HG03039 (cell line): ENCODE results near the gene FBXO42.

Source experiments
- ATAC-seq: cut with Tn5 transposase; IDR thresholded peaks from one replicate; pipeline ENCODE4 v1.9.1; 2021; ENCODE audit warnings: mild to moderate bottlenecking, moderate library complexity; ENCODE audit not compliant: unreplicated experiment

FBXO42 gene

DNA sequence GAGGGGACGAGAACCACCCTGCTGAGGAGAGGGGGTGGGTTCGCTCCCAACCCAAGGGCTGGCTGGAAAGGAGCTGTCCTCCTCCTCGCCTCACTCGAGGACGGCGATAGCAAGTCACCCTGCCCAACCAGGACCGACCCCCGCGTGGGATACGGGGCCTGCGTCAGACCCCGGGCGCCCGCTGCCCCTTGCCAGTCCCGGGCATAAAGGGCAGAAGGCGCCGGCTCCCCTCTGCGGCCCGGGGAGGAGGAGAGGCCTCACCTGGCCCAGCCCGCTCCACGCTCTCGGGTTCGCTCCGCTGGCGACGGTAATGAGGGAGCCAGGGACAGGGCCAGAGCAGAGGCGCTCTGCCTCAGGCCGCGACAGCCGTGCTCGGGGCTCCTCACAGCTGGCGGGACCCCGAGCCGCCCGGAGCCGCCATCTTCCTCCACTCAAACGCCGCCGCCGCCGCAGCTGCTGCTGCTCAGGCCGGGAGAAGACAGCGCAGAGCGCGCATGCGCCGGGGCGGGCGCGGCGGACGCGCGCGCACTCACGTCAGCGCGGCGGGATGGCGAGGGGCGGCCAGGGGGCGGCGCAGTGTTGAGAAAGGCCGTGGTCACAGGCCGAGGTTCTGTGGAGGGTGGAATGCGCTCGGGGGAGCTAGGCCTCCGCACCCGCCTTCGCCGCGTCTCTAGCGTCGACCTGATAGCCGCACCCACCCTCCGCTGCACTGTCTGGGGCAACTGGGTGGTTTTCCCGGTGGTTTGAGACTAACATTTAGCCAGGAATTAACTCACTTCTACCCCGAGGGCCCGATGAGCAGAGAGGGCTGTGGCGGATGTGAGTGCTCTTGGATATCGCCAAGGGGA lies at the start of gene FBXO42:
FBXO42 (minus strand) TSS at position 487 of the 848 bp plus-strand sequence. CDS start 37,062 bp downstream, outside the sequence.
- ATAC-seq: peak; percentile 89

- no peak for ATAC-seq
These were observed 46.2 kb upstream of the FBXO42 start for GRCh38 chr1:16398371-16398953.

GRCh38 chr1:16397120-16397519 lies 44.8 kb upstream of the FBXO42 start:
- no peak for ATAC-seq

- ATAC-seq: no peak
These were observed 44.3 kb upstream of the FBXO42 start for GRCh38 chr1:16396591-16396990.

DNA sequence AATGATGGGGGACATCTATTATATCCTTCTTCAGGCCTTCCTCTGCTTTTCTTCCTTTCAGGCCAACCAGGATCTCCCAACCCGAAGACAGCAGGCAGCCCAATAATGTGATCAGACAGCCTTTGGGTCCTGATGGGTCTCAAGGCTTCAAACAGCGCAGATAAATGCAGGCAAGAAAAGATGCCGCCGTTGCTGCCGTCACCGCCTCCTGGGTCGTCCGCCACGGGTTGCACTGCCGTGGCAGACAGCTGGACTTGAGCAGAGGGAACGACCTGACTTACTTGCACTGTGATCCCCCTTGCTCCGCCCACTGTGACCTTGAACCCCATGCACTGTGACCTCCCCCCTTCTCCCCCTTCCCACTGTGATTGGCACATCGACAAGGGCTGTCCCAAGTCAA lies 42.7 kb upstream of the FBXO42 start:
- ATAC-seq: no peak

DNA sequence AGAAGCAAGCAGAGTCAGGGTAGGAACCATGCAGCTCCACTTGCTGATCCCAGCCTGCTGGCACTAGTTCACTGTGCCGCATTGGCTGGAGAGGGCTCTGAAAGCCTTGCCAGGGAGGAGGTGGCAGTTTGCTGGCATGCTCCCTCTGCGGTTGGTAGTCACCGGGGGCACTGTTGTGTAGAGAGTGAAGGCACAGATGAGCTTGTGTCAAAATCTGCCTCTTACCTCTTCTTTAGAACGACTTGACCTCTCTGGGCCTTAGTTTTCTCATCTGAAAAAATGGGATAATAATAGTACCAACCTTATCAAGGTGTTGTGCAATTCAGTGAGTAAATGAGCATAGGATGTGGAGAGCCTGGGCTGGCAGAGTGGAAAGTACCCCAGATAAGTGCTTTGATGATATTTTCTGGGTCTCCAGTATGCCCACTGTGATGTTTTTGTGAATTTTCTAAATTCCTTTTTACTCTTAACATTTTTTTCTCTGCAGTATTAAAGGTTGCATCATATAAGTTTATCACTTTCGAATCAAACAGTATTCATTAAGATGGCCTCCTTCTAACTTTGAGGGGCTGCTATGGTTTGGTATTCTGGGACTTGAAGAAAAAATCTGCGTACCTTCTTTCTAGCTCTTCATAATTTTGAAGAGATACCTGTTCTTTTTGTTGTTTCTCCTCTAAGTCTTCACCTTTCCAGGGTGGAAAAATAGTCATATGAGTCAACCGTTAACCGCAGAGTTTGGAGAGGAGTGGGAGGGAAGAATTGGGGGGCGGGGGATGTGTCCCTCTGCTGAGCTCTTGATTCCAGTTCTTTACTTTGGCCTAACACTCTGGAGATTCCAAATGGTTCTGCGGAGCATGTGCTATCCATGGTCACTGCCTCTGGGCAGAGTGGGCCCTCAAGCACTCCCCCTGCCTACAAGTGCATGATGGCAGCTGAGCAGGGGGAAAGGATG lies 41.6 kb upstream of the FBXO42 start:
- ATAC-seq: no peak

GRCh38 chr1:16392740-16393569 lies 40.7 kb upstream of the FBXO42 start:
- ATAC-seq: no peak

DNA sequence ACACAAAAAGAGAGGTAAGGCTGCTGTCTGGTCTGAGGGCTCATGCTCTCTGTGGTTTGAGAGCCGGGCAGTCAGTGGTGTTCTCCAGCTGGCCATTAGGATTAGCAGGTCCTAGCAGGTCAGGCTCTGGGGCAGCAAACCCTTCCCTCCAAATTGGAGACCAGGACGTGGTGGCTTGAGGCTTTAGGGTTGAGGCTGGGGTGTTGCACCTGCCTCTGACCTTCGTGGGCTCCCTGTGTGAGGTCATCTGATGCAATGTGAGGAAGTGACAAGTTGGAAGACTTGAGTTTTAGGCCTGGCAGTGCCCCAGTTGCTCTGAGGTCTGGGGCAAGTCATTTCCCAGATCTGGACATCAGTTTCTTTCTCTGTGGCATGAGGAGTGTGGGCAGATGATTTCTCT lies 39.1 kb upstream of the FBXO42 start:
- ATAC-seq: no peak

- no peak for ATAC-seq
These were observed 35.2 kb upstream of the FBXO42 start for GRCh38 chr1:16387201-16388188.

DNA sequence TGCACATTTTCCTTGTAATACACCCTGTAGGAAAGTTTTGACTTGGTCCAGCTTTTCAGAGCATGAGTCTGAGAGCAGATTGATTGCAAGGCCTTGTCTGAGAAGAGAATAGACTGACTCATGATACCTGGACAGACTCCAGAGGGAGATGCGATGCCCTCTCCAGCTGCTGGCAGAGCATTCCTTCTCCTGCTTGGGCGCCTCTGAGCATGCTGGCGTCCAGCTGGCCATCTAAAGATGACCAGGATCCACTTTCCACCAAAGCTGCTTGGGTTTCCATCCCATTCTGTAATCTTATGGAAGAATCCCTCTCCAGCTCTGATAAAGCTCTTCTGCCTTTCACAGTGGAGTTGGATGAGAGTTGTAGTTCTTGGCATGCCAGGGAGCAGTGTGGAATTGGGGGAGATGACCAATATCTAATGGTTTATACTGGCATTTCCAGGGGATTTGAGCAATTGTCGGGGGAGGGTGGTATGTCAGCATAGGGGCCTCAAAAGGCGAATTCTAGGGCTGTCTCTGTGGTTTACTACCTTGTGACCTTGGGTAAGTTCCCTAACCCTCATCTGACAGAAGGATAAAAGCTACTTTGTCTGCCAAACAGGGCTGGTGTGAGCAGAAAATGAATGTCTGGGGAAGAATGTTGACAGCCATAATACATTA lies 34.3 kb upstream of the FBXO42 start:
- ATAC-seq: no peak

GRCh38 chr1:16385659-16386453 lies 33.6 kb upstream of the FBXO42 start:
- no peak for ATAC-seq

GRCh38 chr1:16383888-16384287 lies 31.6 kb upstream of the FBXO42 start:
- no peak for ATAC-seq

GRCh38 chr1:16380868-16381267 lies 28.6 kb upstream of the FBXO42 start:
- ATAC-seq: no peak

DNA sequence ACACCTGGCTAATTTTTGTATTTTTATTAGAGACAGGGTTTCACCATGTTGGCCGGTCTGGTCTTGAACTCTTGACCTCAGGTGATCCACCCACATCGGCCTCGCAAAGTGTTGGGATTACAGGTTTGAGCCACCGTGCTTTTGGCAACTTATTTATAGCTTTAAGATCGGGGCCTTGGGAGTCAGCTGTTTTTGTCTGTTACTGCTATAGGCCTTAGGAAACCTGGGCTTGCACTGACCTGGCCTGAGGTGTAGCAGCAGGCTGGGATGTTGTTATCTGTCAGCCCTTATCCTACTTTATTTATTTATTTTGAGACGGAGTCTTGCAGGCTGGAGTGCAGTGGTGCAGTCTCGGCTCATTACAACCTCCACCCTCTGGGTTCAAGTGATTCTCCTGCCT lies 26.2 kb upstream of the FBXO42 start:
- no peak for ATAC-seq

DNA sequence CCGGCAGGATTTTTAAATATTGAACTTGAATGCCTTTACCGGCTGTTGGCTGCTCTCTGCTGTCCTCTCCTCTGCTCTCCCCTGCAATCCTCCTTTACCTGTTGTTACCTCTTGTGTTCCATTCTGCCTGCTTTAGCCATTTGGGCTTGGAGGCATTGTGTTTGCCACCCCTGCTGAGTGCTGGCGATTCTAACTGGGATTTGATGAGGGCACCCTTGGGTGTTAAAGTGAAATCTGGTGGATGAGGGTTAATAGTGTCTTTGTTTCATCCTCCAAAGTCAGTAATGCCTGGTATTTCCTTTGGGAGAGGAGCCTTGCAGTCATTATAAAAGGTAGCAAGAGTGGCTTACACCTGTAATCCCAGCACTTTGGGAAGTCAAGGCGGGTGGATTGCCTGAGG lies 24.7 kb upstream of the FBXO42 start:
- no peak for ATAC-seq

- no peak for ATAC-seq
These were observed 23.5 kb upstream of the FBXO42 start for GRCh38 chr1:16375521-16376340.

DNA sequence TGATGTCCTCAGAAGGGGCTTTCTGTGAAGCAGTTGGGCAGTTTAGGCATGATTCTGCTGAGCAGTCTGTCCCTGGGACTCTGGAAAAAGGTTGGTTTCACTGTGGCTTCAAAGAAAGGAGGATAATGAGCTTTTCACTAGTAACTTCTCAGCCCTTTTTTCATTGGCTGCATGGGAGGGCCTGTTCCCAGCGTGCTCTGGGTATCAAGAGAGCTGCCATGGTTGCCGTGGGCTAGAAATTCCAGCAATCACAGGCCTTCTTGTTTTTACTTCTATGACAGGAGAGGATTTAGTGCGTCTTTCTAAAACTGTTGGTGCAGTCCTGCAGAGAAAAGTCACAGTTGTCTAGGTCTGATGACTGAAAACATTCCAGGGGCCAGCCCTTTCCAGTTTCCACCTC lies 22.0 kb upstream of the FBXO42 start:
- ATAC-seq: no peak
